Pancreas (tissue), 10 donors: ENCODE data around the gene GRIK5. TPM values are rescaled to one million over a fixed set of nuclear protein-coding genes. Genes with fewer than 3 reads are reported as not detected.

ENCODE experiments used
- ATAC-seq, 4 donors: fragments of 200-7000 bp; cut with Tn5 transposase; one replicate each; pipeline versions ENCODE4 v1.8.0 to v1.9.1; 2020; ENCODE audit warnings: mild to moderate bottlenecking in 4 of 4, moderate library complexity in 4 of 4
- DNase-seq, 6 donors: peaks; one replicate each; pipeline ENCODE4 v3.0.0-alpha.2; 2020
- FAIRE-seq: peaks from 2 replicates; lab custom pipeline; 2012; peaks lifted over from hg19 to GRCh38; lab: Jason Lieb, UNC
- H3K27ac ChIP-seq, 4 donors: fragments of 200-600 bp; sonication (generic); 1 replicate in 3 of 4; 2 replicates in 1 of 4; pipeline versions ENCODE4 v1.5.0 to v1.8.0; 2020
- H3K27me3 ChIP-seq, 4 donors: fragments of 200-600 bp; one replicate each; pipeline ENCODE4 v1.8.0; 2021
- H3K36me3 ChIP-seq, 3 donors: fragments of 200-600 bp; sonication (generic) in 1 of 3; one replicate each; pipeline versions ENCODE4 v1.5.0 to v1.8.0; 2020 to 2021
- H3K4me1 ChIP-seq, 3 donors: fragments of 200-600 bp; one replicate each; pipeline ENCODE4 v1.8.0; 2021
- H3K4me3 ChIP-seq, 4 donors: fragments of 200-600 bp; sonication (generic) in 2 of 4; one replicate each; pipeline versions ENCODE4 v1.5.0 to v1.8.0; 2020 to 2021
- H3K9me3 ChIP-seq, 4 donors: fragments of 200-600 bp; one replicate each; pipeline ENCODE4 v1.8.0; 2021
- WGBS, 2 donors: extraction: QIAGEN DNeasy Blood & Tissue Kit; methylation state at CpG; one replicate each; pipeline ENCODE4 v1.1.7; 2013; 5-methylcytosine and 5-hydroxymethylcytosine counted together
- intact Hi-C, 3 donors: fragments of 100-400 bp; cut with DNase I; formaldehyde crosslinking; loops; one replicate each; pipeline versions ENCODE4 v1.11.1 to v1.14.2; 2022
- polyA plus RNA-seq, 2 donors: library from polyadenylated mRNA; stranded (reverse); fragments of 200-250 nt; gene quantifications; one replicate each; pipeline ENCODE4 v1.2.3, GENCODE V29; 2013
- total RNA-seq, 6 donors: library from RNA; stranded (reverse); fragmentation: NEBNext Ultra II Directional in 4 of 6; extraction: Animal tissue kit (Norgen Biotek cat#: 25700) in 4 of 6; gene quantifications; one replicate each; pipeline versions ENCODE4 v1.2.1 to v1.2.4, GENCODE V29; 2021 to 2023
- TF ChIP-seq, protein P1 (sequence below), 4 donors: fragments of 200-600 bp; sonication (generic) in 3 of 4; IDR thresholded peaks; one replicate each; pipeline versions ENCODE4 v1.5.0 to v1.8.0; 2021; ENCODE audit warnings: antibody characterized with exemption in 4 of 4
- donor health status: healthy with polysubstance abuse.
- donor health status: DM: no; HTN: no; CAD: no; lungs with moderate emphysema.
- donor health status: DM: no; HTN: no; CAD: no.
- donor health status: control.
- donor health status: control.
- donor health status: Bipolar disorder and iron deficiency.
- donor health status: DM: yes; HTN: yes; CAD: no.
- donor health status: DM: no; HTN: no; CAD: no.
- donor health status: DM: no; HTN: no; CAD: no.
- donor health status: DM: yes; HTN: yes; CAD: no.

Gene GRIK5
- total and polyA plus RNA-seq, 8 donors: 1.9 to 10.5 (median 3.4) TPM

DNA sequence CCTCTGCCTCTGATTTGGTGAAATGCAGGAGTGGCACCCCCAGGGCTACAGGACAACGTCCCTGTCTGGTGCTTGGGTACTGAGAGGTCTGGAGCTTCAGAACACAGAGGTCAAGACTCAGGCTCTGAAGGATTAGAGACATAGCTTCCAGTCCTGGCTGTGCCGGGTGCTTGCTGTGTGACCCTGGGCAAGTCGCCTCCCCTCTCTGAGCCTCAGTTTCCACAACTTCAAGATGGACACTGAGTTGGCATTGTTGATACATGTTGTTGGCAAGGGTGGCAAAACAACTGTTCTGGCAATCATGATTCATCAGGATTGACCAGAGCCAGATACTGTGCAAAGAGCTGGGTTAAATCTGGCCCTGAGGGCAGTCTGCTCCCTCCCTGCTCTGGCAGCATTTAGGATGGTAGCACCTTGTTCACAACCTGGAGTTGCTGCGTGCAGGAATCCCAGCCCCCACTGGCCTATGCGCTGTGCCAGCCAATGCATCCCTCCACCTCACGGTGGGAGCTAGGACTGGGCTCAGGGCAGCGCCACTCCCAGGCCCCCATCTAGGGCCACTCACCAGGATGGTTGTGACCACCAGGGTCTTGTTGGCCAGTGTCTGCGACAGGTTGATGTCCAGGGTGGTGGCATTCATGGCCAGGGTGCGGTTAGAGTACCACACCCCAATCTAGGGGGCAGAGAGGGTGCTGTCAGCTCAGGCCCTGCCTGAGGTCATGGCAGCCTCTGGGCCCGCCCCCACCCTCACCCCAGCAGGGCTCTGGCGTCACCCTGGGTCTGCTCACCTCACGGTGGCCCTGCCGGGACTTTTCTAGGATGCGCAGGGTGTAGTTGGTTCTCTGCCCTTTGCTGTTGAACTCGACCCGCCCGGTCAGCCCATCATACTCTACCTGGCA is 16.7 kb downstream of the GRIK5 start:
- Histone ChIP-seq H3K36me3 (no peaks in the 10 kb centered on the region), H3K9me3 (no peaks in the 10 kb centered on the region), H3K4me3 (no peak overlapping the region), H3K27ac (no peak overlapping the region), H3K4me1 (no peaks in the 10 kb centered on the region), H3K27me3 (no peaks in the 10 kb centered on the region)
- intact Hi-C loops: no loop called here
- TF ChIP-seq, protein P1, sequence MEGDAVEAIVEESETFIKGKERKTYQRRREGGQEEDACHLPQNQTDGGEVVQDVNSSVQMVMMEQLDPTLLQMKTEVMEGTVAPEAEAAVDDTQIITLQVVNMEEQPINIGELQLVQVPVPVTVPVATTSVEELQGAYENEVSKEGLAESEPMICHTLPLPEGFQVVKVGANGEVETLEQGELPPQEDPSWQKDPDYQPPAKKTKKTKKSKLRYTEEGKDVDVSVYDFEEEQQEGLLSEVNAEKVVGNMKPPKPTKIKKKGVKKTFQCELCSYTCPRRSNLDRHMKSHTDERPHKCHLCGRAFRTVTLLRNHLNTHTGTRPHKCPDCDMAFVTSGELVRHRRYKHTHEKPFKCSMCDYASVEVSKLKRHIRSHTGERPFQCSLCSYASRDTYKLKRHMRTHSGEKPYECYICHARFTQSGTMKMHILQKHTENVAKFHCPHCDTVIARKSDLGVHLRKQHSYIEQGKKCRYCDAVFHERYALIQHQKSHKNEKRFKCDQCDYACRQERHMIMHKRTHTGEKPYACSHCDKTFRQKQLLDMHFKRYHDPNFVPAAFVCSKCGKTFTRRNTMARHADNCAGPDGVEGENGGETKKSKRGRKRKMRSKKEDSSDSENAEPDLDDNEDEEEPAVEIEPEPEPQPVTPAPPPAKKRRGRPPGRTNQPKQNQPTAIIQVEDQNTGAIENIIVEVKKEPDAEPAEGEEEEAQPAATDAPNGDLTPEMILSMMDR (IDR thresholded peaks at IDR 0.05): no peak
- WGBS, 2 donors: 77 to 84% methylated on average over 17 of the region's 17 CpGs
- FAIRE-seq (no peak), ATAC-seq (no peak), DNase-seq (no peak)

DNA sequence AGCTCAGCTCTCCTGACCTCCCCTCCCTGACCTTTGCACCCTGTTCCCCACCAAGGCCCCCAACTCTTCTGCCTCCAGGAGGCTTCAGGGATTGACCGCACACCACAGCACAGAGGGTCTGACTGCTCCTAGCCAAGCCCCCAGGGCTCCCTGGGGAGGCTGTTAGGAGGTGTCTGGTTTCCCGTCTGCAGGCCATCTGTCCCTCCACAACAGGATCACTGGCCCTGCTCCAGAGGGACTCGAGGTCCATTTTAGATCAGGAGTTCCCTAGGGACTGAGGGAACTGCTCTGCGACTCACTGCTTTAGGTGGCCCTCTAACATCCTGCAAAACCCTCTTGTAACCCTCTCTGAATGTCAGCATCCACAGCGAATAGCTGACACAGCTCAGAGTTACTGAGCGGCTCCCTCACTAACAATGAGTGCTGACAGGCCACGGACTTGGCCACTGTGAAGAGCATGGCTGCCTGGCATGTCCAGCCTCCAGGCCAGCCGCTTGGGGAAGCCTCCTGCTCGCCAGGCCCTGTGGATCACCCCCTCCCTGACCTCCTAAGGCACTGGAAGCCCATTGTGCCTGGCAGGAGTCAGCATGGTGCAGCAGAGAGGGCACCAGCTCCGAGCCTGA is 17.7 kb downstream of the GRIK5 start:
- Histone ChIP-seq H3K27me3 (no peaks in the 10 kb centered on the region), H3K4me3 (no peak overlapping the region), H3K36me3 (no peaks in the 10 kb centered on the region), H3K27ac (no peak overlapping the region), H3K9me3 (no peaks in the 10 kb centered on the region), H3K4me1 (no peaks in the 10 kb centered on the region)
- ATAC-seq: no peak
- TF ChIP-seq, protein P1 (IDR thresholded peaks at IDR 0.05): no peak
- 71 to 72% methylated on average over 10 of the region's 10 CpGs for WGBS, 2 donors
- no peak for FAIRE-seq
- intact Hi-C loops: no loop called here
- no peak for DNase-seq

DNA sequence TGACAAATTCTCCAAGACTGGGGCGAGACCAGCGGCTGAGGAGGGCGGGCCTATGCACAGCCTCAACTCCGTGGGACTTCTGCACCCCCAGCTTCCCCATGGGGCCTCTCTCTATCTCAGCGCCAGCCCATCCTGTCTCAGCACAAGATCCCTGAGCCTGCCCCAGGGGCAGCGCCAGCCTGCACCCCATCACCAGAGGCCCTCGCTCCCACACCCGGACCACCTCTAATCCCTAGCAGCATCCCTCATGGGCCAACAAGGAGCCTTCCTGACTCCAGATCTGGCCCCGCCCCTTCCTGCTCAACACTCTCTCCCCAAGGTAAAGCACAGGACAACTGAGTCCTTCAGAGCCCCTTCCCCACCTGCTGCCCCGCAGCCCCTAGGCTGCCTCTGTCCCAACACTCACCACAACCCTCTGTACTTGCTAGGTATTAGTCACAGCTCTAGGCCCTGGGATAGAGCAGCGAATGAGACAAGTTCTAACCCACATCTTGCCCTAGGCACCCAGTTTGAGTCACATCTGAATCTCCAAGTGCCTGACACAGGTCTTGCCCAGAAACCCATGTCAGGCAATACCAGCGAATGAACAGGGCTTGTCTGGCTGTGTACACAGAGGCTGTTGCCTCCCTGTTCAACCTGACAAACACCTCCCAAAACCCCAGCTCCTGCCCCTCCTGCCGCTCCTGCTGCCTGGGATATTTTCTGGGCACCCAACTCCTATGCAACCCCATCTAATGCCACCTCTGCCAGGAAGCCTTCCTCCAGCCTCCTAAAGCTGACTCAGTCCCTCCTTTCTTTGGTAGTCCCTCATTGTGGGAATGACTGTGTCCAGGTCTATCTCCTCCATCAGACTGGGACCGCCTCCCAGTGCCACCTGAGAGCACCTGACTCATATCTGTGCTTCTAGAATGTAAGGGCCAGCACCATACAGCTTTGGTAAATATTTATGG is 18.6 kb downstream of the GRIK5 start:
- Histone ChIP-seq H3K4me1 (no peaks in the 10 kb centered on the region), H3K4me3 (no peak overlapping the region), H3K27me3 (no peaks in the 10 kb centered on the region), H3K9me3 (no peaks in the 10 kb centered on the region), H3K36me3 (no peaks in the 10 kb centered on the region), H3K27ac (no peak overlapping the region)
- intact Hi-C loops: no loop called here
- DNase-seq (no peak), FAIRE-seq (no peak), ATAC-seq (no peak)
- 90% methylated on average over 14 of the region's 14 CpGs for WGBS, 2 donors
- TF ChIP-seq, protein P1 (IDR thresholded peaks at IDR 0.05): no peak

DNA sequence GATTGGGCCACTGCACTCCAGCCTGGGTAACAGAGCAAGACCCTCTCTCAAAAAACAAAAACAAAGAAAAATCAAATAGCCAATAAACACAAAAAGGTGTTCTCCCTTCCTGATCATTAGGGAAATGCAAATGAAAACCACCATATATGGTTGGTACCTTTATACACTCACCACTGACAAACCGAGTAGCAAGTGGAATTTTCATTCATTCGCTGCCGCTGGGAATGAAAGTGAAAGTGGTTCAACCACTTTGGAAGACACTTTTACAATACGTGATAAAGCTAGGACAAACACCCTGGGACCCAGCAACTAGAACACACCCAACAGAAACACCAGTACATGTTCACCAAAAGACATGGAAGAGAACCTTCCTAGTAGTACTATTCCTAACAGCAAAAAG is 21.0 kb downstream of the GRIK5 start:
- Histone ChIP-seq H3K27me3 (no peaks in the 10 kb centered on the region), H3K4me3 (peak overlapping the region in 1 of 4 donors; percentile 33), H3K36me3 (no peaks in the 10 kb centered on the region), H3K4me1 (no peaks in the 10 kb centered on the region), H3K9me3 (no peaks in the 10 kb centered on the region), H3K27ac (no peak overlapping the region)
- ATAC-seq (peak in 3 of 4 donors; percentile 46 to 49 (median 47)), DNase-seq (no peak), FAIRE-seq (no peak)
- intact Hi-C loops: no loop called here
- WGBS, 2 donors: 35 to 41% methylated on average over 4 of the region's 4 CpGs
- TF ChIP-seq, protein P1 (IDR thresholded peaks at IDR 0.05): no peak
